H9 (cell line): ENCODE results near the gene RAB11FIP4. TPM values are rescaled to one million over a fixed set of nuclear protein-coding genes. Genes with fewer than 3 reads are reported as not detected.

Experiments used
- DNase-seq: peaks from one replicate; pipeline ENCODE4 v3.0.0-alpha.2; 2017
- H2AFZ ChIP-seq: one replicate; pipeline ENCODE4 v1.6.1; 2013; ENCODE audit warnings: mild to moderate bottlenecking, low read length, control low read depth, moderate library complexity
- H2AK5ac ChIP-seq: 2 replicates; pipeline ENCODE4 v1.6.1; 2013; ENCODE audit warnings: low read length, control low read depth, mixed read lengths; ENCODE audit not compliant: insufficient read length
- H2BK120ac ChIP-seq: one replicate; pipeline ENCODE4 v1.6.1; 2013; ENCODE audit warnings: low read depth, mild to moderate bottlenecking, low read length, control low read depth, inconsistent platforms; ENCODE audit not compliant: poor library complexity, severe bottlenecking
- H2BK12ac ChIP-seq: 2 replicates; pipeline ENCODE4 v1.6.1; 2013; ENCODE audit warnings: low read length, control low read depth, mixed read lengths, low read depth; ENCODE audit not compliant: insufficient read length
- H2BK15ac ChIP-seq: 2 replicates; pipeline ENCODE4 v1.6.1; 2013; ENCODE audit warnings: low read depth, low read length, control low read depth
- H2BK20ac ChIP-seq: one replicate; pipeline ENCODE4 v1.6.1; 2013; ENCODE audit warnings: low read depth, mild to moderate bottlenecking, low read length, control low read depth, inconsistent platforms; ENCODE audit not compliant: poor library complexity, severe bottlenecking
- H2BK5ac ChIP-seq: 2 replicates; pipeline ENCODE4 v1.6.1; 2013; ENCODE audit warnings: low read length, control low read depth, mixed read lengths; ENCODE audit not compliant: insufficient read length
- H3K14ac ChIP-seq: 2 replicates; pipeline ENCODE4 v1.6.1; 2013; ENCODE audit warnings: low read length, control low read depth; ENCODE audit not compliant: insufficient read depth
- H3K18ac ChIP-seq: 2 replicates; pipeline ENCODE4 v1.6.1; 2013; ENCODE audit warnings: low read depth, mild to moderate bottlenecking, mixed read lengths, low read length, control low read depth; ENCODE audit not compliant: insufficient read length
- H3K23ac ChIP-seq: 2 replicates; pipeline ENCODE4 v1.6.1; 2013; ENCODE audit warnings: low read length, control low read depth, mixed read lengths, low read depth; ENCODE audit not compliant: insufficient read length
- H3K23me2 ChIP-seq: 2 replicates; pipeline ENCODE4 v1.6.1; 2013; ENCODE audit warnings: low read depth, mild to moderate bottlenecking, mixed read lengths, low read length, control low read depth; ENCODE audit not compliant: insufficient read length, poor library complexity, severe bottlenecking
- H3K27ac ChIP-seq: 2 replicates; pipeline ENCODE4 v1.5.1; 2013; ENCODE audit warnings: low read length, control low read depth, mixed read lengths, low read depth; ENCODE audit not compliant: insufficient read length
- H3K27me3 ChIP-seq: 2 replicates; pipeline ENCODE4 v1.6.1; 2013; ENCODE audit warnings: low read length, control low read depth, inconsistent platforms; ENCODE audit not compliant: insufficient read depth
- H3K4ac ChIP-seq: 2 replicates; pipeline ENCODE4 v1.6.1; 2013; ENCODE audit warnings: low read depth, mild to moderate bottlenecking, control low read depth, inconsistent platforms, low read length, moderate library complexity
- H3K4me1 ChIP-seq: 2 replicates; pipeline ENCODE4 v1.6.1; 2013; ENCODE audit warnings: low read length, control low read depth, inconsistent platforms; ENCODE audit not compliant: insufficient read depth
- H3K4me2 ChIP-seq: 2 replicates; pipeline ENCODE4 v1.6.1; 2013; ENCODE audit warnings: low read length, control low read depth, mixed read lengths; ENCODE audit not compliant: insufficient read length, insufficient read depth
- H3K56ac ChIP-seq: 2 replicates; pipeline ENCODE4 v1.6.1; 2013; ENCODE audit warnings: low read depth, mild to moderate bottlenecking, mixed read lengths, low read length, control low read depth; ENCODE audit not compliant: insufficient read length
- H3K79me1 ChIP-seq: 2 replicates; pipeline ENCODE4 v1.6.1; 2013; ENCODE audit warnings: low read depth, mild to moderate bottlenecking, moderate library complexity, low read length, control low read depth, inconsistent platforms; ENCODE audit not compliant: insufficient read depth, poor library complexity, severe bottlenecking
- H3K79me2 ChIP-seq: 2 replicates; pipeline ENCODE4 v1.6.1; 2013; ENCODE audit warnings: low read length, control low read depth, inconsistent platforms; ENCODE audit not compliant: insufficient read depth
- H3K9ac ChIP-seq: 2 replicates; pipeline ENCODE4 v1.6.1; 2013; ENCODE audit warnings: low read length, control low read depth, mixed read lengths; ENCODE audit not compliant: insufficient read length; ENCODE audit errors: extremely low read depth
- H3K9me3 ChIP-seq: one replicate; pipeline ENCODE4 v1.6.1; 2013; ENCODE audit warnings: low read depth, low read length, inconsistent platforms; ENCODE audit not compliant: control insufficient read depth
- H3T11ph ChIP-seq: one replicate; pipeline ENCODE4 v1.6.1; 2013; ENCODE audit warnings: mild to moderate bottlenecking, low read length, control low read depth, inconsistent platforms
- H4K20me1 ChIP-seq: one replicate; pipeline ENCODE4 v1.6.1; 2013; ENCODE audit not compliant: control insufficient read depth, insufficient read length, insufficient read depth
- H4K5ac ChIP-seq: 2 replicates; pipeline ENCODE4 v1.6.1; 2013; ENCODE audit warnings: low read depth, mild to moderate bottlenecking, mixed read lengths, low read length, control low read depth; ENCODE audit not compliant: insufficient read length
- H4K8ac ChIP-seq: replicated peaks from 2 replicates; pipeline ENCODE4 v1.6.1; 2013; ENCODE audit warnings: low read length, control low read depth, mixed read lengths, low read depth; ENCODE audit not compliant: insufficient read length
- H4K91ac ChIP-seq: 2 replicates; pipeline ENCODE4 v1.6.1; 2013; ENCODE audit warnings: low read depth, mild to moderate bottlenecking, moderate library complexity, mixed read lengths, low read length, control low read depth; ENCODE audit not compliant: insufficient read length
- H3K27ac Mint-ChIP-seq, 3 experiments: 2 replicates in 2 of 3; 3 replicates in 1 of 3; pipeline ENCODE4 v1.8.0; 2020 to 2021; ENCODE audit warnings: mixed read lengths in 3 of 3, mild to moderate bottlenecking in 1 of 3, moderate library complexity in 1 of 3
- H3K27me3 Mint-ChIP-seq: 2 replicates; pipeline ENCODE4 v1.8.0; 2021; ENCODE audit warnings: low read depth, mild to moderate bottlenecking, moderate library complexity, mixed read lengths
- H3K36me3 Mint-ChIP-seq, 3 experiments: 2 replicates in 2 of 3; 3 replicates in 1 of 3; pipeline ENCODE4 v1.8.0; 2020 to 2021; ENCODE audit warnings: low read depth in 3 of 3, mixed read lengths in 3 of 3; ENCODE audit not compliant: insufficient read depth in 1 of 3
- H3K4me1 Mint-ChIP-seq, 2 experiments: 2 replicates each; pipeline ENCODE4 v1.8.0; 2020; ENCODE audit warnings: mixed read lengths in 2 of 2
- H3K4me3 Mint-ChIP-seq, 2 experiments: 2 replicates in 1 of 2; 3 replicates in 1 of 2; pipeline ENCODE4 v1.8.0; 2020 to 2021; ENCODE audit warnings: mild to moderate bottlenecking in 2 of 2, mixed read lengths in 2 of 2, moderate library complexity in 1 of 2
- H3K9me3 Mint-ChIP-seq, 2 experiments: 2 replicates in 1 of 2; 3 replicates in 1 of 2; pipeline ENCODE4 v1.8.0; 2020; ENCODE audit warnings: mild to moderate bottlenecking in 2 of 2, mixed read lengths in 2 of 2, moderate library complexity in 1 of 2
- CTCF ChIP-seq: fragments of 200-600 bp; sonication (generic); conservative IDR thresholded peaks from 3 replicates; pipeline ENCODE4 v1.8.0; 2021; ENCODE audit warnings: antibody characterized with exemption, mild to moderate bottlenecking
- WGBS: extraction: QIAGEN DNeasy Blood & Tissue Kit; methylation state at CpG from one replicate; pipeline ENCODE4 v1.1.7; 2013; ENCODE audit warnings: missing lambda C conversion rate, low lambda C conversion rate, mixed read lengths; ENCODE audit not compliant: insufficient read length; ENCODE audit errors: extremely low coverage; 5-methylcytosine and 5-hydroxymethylcytosine counted together
- total RNA-seq: library from RNA; stranded (reverse); gene quantifications from 2 replicates; pipeline ENCODE4 v1.2.1, GENCODE V29; 2021

Gene RAB11FIP4
- total RNA-seq, 1 experiment from 2014 or later = 25.7 TPM

GRCh38 chr17:31546650-31547049 lies 155.2 kb downstream of the RAB11FIP4 start:
- Histone ChIP-seq H3K4ac (no peak overlapping the region), H3K9me3 (no peaks in the 10 kb centered on the region), H3K4me2 (no peak overlapping the region), H3K79me1 (no peaks in the 10 kb centered on the region), H2BK20ac (no peak overlapping the region), H3K56ac (no peak overlapping the region), H3K27ac (no peak overlapping the region), H2BK12ac (no peak overlapping the region), H3K14ac (no peak overlapping the region), H3K27me3 (no peaks in the 10 kb centered on the region), H3K9ac (no peak overlapping the region), H4K5ac (no peak overlapping the region), H4K20me1 (no peaks in the 10 kb centered on the region), H2AFZ (no peak overlapping the region), H4K91ac (no peak overlapping the region), H3K79me2 (no peaks in the 10 kb centered on the region), H2BK15ac (no peak overlapping the region), H3K4me1 (0 out of 2 replicates have a peak, but pooled peaks cover 2% of the 10 kb centered on the region), H2BK120ac (no peak overlapping the region), H3K23ac (no peak overlapping the region), H3K23me2 (peaks cover 7% of the 10 kb centered on the region), H3T11ph (no peak overlapping the region), H4K8ac (no peak overlapping the region), H2BK5ac (no peak overlapping the region), H2AK5ac (no peak overlapping the region), H3K18ac (no peak overlapping the region)
- Mint-ChIP-seq H3K4me1 (peaks cover 2 to 10% of the 10 kb centered on the region in 2 experiments; a peak in 1 of 4 replicates), H3K27me3 (peaks cover 18% of the 10 kb centered on the region), H3K27ac (no peak overlapping the region; a peak in 1 of 7 replicates), H3K4me3 (no peak overlapping the region), H3K9me3 (no peaks in the 10 kb centered on the region; a peak in 2 of 5 replicates), H3K36me3 (peaks cover 0 to 2% (median 0%) of the 10 kb centered on the region in 3 experiments; a peak in 2 of 7 replicates)
- no peak for DNase-seq
- no CpG with 5 or more reads among the region's 4 CpGs for WGBS
- TF ChIP-seq CTCF = no peak
